ENCODE results near the gene BLVRB. TPM values are rescaled to one million over a fixed set of nuclear protein-coding genes. Genes with fewer than 3 reads are reported as not detected.

BLVRB gene
- total and polyA plus RNA-seq, 9 of the 15 experiments (the other 6 are each of a cell fraction or from before 2014, with no cell fraction given), result 81.1 to 749 (median 331) TPM

GRCh38 chr19:40424637-40425449 is 40.7 kb downstream of the BLVRB start (continued):
- TF ChIP-seq VEZF1 (CRISPR knock-in tag; IDR thresholded peaks at IDR 0.05), result no peak
- no peak for TF ChIP-seq PRMT5 (CRISPR knock-in tag; IDR thresholded peaks at IDR 0.05)
- no peak for TF ChIP-seq EWSR1 (IDR thresholded peaks at IDR 0.05; ENCODE audit: borderline replicate concordance, low read depth, partially characterized antibody)
- TF ChIP-seq NRF1 (conservative IDR thresholded peaks at IDR 0.05 in 1 of 2, IDR thresholded peaks at IDR 0.05 in 1 of 2), result no peak
- no peak for TF ChIP-seq ZNF445 (CRISPR knock-in tag; IDR thresholded peaks at IDR 0.05; ENCODE audit: low read depth)
- no peak for TF ChIP-seq ZNF347 (CRISPR knock-in tag; IDR thresholded peaks at IDR 0.05; ENCODE audit: low read depth)
- TF ChIP-seq SP1 (CRISPR knock-in tag; IDR thresholded peaks at IDR 0.05), result no peak
- TF ChIP-seq HMBOX1 (IDR thresholded peaks at IDR 0.05), result no peak
- TF ChIP-seq RBM14 (IDR thresholded peaks at IDR 0.05; ENCODE audit: borderline replicate concordance, insufficient read depth, low read depth, low read length), result no peak
- TF ChIP-seq SFPQ (IDR thresholded peaks at IDR 0.05; ENCODE audit: low read depth, low read length), result no peak
- TF ChIP-seq RAD21 (CRISPR knock-in tag; conservative IDR thresholded peaks at IDR 0.05 in 1 of 2, IDR thresholded peaks at IDR 0.05 in 1 of 2), result no peak
- TF ChIP-seq ZSCAN29 (IDR thresholded peaks at IDR 0.05), result 0 out of 2 replicates have a peak, but pooled peaks have one; percentile 18
- TF ChIP-seq ZNF316 (IDR thresholded peaks at IDR 0.05), result no peak
- no peak for TF ChIP-seq ELK3 (CRISPR knock-in tag; IDR thresholded peaks at IDR 0.05)
- no peak for TF ChIP-seq STAG1 (CRISPR knock-in tag; IDR thresholded peaks at IDR 0.05; ENCODE audit: borderline replicate concordance)
- TF ChIP-seq POLR2H (tag; IDR thresholded peaks at IDR 0.05; ENCODE audit: low read depth), result no peak
- TF ChIP-seq ZBED1 (IDR thresholded peaks at IDR 0.05), result no peak
- TF ChIP-seq XRCC3 (IDR thresholded peaks at IDR 0.05), result no peak
- TF ChIP-seq CBX1 (IDR thresholded peaks at IDR 0.05; ENCODE audit: low read depth), result no peak
- TF ChIP-seq HNRNPL (IDR thresholded peaks at IDR 0.05; ENCODE audit: low read depth, low read length), result peak; percentile 6; the same call in 1 of the 2 replicates
- TF ChIP-seq CHD1 (IDR thresholded peaks at IDR 0.05; ENCODE audit: low read length), result peak; percentile 33
- TF ChIP-seq GABPB2 (CRISPR knock-in tag; conservative IDR thresholded peaks at IDR 0.05), result no peak
- no peak for TF ChIP-seq RCOR1 (IDR thresholded peaks at IDR 0.05; ENCODE audit: borderline replicate concordance in 1 of 2, low read depth in 2 of 2, low read length in 2 of 2)
- no peak for TF ChIP-seq MCM7 (IDR thresholded peaks at IDR 0.05)
- TF ChIP-seq CBFA2T3 (IDR thresholded peaks at IDR 0.05), result no peak

Measured in K562 (cell line).